Measurements from ENCODE around the gene CDH9.

DNA sequence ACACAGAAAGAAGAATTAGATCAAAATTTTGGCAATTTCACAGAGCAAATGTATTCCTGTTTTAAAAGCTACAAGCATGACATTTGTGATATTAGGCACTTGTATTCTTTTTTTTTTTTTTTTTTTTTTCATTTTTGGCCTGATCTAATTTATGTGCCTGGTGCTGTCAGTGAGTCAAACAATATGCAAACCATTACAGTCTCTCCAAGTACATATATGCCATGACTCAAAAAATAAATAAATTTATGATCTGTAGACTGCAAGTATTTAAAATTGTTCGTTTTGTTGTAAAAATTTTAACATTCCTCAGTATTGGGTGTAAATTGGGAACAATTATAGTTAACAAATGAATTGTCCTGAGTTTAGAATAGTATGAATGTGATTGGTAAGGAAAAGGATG lies 51.4 kb downstream of the CDH9 start:
- TF ChIP-seq, protein P1, sequence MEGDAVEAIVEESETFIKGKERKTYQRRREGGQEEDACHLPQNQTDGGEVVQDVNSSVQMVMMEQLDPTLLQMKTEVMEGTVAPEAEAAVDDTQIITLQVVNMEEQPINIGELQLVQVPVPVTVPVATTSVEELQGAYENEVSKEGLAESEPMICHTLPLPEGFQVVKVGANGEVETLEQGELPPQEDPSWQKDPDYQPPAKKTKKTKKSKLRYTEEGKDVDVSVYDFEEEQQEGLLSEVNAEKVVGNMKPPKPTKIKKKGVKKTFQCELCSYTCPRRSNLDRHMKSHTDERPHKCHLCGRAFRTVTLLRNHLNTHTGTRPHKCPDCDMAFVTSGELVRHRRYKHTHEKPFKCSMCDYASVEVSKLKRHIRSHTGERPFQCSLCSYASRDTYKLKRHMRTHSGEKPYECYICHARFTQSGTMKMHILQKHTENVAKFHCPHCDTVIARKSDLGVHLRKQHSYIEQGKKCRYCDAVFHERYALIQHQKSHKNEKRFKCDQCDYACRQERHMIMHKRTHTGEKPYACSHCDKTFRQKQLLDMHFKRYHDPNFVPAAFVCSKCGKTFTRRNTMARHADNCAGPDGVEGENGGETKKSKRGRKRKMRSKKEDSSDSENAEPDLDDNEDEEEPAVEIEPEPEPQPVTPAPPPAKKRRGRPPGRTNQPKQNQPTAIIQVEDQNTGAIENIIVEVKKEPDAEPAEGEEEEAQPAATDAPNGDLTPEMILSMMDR (IDR thresholded peaks at IDR 0.05) = no peak
- TF ChIP-seq POLR2A (IDR thresholded peaks at IDR 0.05) (no peak), EP300 (IDR thresholded peaks at IDR 0.05) (no peak)

All from tibial nerve (tissue), 4 donors.